NCI-H526 (cell line): ENCODE results near the gene PPP4R2.
"Not testable (repeated sequence)": the region's sequence is repeated elsewhere in the genome, so short reads cannot be mapped to it uniquely, and the experiment has no call there.

Experiments used
- DNase-seq, 2 experiments: peaks; one replicate each; lab custom pipeline; 2025; lab: John Stamatoyannopoulos, UW

Gene PPP4R2

DNA sequence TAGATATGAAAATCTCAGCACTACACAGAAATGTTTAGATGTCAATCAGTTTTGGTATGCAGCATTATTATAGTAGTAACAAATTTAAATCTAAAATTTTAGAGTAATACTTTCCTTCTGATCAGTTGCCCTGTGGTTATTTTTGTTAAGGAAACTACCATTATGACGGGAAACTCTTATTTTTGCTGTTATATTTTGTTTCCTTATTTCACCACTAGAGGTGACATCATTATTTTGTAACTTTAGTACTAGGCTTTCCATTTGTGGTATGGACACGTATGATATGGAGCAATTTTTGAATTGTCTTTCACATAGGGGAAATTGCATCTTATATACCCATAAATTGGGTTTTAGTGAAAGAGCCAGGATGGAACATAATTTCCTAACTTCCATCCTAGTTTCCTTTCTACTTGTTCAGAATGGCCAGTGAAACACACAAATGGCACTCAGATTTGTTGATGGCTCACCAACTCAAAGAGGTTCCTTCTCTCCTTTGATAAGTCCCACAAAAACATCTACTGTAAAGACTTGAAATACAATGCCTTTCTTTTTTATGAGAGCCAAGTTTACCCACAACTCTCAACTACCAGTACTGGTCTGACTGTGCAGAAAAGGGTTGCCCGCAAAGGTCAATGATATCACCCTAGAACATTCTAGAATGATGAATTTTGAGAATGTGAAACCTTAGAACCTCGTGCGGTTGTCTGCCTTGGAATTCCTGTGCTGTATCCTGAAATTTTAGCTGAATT lies 19.4 kb upstream of the PPP4R2 start:
- no peak for DNase-seq

DNA sequence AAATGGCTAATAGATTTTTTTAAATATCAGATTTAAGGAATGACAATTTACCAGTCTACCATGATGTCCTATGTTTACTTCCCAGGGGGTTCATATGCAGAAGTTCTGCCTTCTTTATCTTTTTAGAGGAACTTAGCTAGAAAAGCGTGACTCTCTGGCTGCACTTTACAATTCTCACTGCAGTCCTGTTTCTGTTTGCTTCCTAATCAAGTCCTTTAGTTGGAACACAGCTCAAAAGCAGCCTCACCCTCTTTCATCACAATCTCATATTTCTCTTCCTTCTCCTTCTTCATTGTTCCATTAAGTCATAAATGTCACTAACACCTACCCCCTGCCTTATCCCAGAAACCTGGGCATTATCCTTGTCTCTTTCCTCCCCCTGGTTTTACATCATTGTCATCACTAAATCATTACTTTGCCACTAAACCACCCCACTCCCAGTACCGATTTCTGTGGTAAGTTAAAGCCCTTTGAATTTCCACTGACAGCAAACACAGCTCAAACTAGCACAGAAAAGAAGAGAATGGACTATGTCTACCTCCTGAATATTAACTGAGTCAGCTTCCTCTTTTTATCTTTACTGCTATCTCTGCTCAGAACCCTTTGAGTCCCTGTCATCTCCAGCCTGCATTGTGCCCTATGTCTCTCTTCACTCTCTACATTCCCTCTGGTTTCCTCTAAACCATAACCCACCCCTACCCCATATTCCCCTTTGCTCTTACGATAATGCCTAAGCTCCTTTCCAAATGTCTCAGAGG lies 13.8 kb upstream of the PPP4R2 start:
- no peak for DNase-seq

DNA sequence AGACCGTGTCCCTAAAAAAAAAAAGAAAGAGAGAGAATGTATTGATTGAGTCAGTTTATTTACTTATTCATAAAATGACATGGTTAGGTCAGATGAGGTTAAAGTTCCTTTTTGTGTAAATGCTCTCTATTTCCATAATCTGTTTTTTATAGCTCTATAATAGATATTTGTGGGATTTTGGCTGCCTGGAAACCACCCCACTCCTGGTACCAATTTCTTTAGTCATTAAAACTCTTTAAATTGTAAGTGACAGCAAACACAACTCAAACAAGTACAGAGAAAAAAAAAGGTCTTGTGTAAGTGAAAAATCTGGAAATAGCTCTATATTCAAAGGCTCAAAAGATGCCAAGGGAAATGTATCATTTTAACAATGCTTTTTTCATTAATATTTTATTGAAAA lies 11.0 kb upstream of the PPP4R2 start:
- DNase-seq, result no peak

DNA sequence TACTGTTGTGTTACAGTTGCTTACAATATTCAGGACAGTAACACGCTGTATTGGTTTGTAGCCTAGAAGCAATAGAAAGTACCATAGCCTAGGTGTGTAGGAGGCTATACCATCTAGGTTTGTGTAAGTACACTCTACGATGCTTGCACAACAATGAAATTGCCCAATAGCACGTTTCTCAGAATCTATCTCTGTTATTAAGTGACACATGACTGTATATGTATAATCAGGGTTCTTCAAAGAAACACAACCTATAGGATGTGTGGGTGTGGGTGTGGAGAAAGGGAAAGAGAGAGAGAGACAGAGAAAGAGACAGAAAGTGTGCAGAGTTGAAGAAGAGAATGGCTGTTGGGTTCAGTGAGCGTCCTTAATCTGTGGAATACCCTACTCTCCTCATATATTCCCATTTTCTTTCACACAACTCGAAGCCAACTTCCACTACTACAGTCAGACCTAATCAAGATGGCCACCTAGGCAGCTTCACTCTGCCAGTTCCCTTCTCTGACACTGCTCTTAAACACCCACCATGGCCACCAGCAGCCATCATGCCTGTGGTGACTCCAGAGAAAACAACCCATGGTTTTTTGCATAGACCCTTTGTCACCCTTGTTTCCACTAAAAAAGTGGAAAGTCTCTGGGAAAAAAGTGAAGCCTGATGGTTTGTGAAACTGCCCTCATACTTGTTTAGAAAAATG lies 5.8 kb upstream of the PPP4R2 start:
- no peak for DNase-seq

DNA sequence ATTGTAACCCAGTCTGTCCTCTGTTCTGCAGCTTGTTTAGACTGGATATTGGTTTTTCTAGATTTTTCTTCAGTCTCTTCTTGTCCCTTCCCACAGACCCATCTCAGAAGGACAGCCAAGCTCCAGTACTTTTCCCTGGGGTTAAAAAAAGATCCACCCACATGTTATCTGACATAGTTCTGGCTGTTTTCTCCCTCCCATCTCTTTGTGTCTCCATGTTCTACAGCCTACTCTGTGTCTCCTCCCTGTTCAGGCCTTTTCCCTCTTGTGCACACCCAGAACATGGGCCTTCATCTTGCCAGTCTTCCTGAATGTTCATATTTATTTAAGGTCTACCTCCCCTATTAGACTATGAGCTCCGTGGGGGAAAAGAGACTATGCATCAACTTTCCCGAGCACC lies 5.1 kb upstream of the PPP4R2 start:
- no peak for DNase-seq

DNA sequence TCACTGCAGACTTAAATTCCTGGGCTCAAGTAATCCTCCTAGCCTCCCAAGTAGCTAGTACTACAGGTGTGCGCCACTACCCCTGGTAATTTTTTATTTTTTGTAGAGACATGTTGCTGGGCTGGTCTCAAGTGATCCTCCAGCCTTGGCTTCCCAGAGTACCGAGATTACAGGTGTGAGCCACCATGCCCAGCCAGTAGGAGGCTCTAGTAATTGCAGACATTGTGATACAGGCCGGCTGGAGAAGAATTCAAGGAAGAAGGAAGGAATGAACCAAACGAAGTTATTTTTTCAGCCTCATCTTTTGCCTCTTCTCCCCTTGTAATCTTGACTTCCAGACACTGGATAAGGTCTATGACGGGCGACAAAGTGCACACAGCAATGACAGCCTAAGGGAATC lies 3.2 kb upstream of the PPP4R2 start:
- DNase-seq, result no peak

DNA sequence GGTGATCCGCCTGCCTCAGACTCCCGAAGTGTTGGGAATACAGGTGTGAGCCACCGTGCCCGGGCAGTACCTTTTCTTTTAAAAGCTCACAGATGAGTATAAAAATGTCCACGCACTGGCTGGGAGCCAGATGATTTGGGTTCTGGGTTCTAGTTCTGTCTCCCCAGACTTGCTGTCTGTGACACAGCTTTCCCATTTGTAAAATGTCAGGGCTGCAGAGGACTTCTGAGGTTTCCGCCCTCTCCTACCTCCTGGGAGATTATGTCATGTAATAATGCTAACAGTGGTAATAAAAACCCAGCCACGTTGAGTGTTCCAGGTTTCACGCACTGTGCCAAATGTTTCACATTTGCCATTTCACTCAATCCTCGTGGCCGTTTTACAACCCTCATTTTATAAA lies 1.3 kb upstream of the PPP4R2 start:
- DNase-seq, result no peak

DNA sequence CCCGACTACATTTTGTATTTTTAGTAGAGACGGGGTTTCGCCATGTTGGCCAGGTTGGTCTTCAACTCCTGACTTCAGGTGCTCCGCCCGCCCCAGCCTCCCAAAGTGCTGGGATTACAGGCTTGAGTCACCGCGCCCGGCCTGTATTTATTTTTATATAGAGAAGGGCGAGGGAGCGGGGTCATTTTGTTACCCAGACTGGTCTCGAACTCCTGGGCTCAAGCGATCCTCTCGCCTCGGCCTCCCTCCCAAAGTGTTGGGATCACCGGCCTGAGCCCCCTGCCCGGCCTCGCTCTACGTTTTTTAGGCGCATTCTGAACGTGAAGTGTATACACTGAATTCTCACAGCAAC lies 514 bp upstream of the PPP4R2 start:
- no peak for DNase-seq

DNA sequence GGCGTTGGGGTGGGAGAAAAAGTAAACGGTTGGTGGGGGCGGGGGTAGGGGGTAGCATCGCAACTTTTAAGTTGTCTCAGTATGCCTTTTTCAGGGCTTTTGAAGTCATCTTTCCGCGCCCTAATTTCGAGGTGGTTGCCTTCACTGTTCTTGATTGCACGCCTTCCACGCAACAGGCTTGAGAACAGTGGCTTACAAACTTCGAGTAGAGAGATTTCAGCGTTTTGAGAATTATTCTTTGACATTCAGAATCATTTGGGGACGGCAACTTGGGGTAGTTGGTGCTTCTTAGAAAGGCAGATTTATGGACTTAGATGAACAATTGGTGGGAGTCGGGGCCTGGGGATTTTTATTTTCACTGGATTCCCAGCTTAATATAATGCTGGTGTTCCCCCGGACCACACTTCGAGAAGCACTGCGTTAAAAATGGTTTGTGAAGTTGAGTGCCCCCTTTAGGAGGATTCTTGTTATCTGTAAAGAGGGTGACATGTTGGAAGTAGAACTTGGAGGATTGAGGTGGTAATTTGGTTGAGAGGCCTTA lies 880 bp downstream of the PPP4R2 start:
- DNase-seq, result peak; percentile 14 to 56

DNA sequence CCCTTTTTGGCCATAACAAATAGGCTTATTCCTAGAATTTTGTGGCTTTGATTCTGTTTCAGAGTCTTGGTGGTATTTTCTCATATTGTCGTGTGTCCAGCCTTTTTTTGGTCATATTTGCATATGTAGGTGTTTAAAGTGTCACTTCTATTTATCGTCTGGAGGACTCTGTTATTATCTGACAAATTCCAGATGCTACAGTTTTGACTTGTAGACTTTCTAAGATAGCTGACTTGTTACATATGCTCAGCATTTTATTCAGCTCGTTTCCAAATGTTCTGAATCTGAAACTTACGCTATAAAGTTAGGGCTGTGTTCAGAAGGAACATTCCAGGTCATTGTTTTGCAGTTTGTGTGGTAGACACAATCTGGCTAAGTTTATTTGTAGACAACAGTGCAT lies 1.9 kb downstream of the PPP4R2 start:
- DNase-seq, result no peak

DNA sequence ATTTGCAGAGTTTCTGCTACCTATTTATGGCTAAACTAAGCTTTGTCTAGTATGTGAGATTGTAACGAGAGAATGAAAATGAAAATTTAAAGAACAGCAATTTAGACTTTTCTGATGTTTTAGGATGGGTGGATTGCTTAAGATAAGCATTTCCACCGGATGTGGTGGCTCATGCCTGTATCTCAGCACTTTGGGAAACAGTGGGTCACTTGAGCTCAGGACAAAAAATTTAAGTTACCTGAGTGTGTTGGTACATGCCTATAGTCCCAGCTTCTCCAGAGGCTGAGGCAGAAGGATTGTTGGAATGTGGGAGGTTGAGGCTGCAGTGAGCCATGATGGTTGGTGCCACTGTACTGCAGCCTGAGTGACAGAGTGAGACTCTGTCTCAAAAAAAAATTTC lies 3.3 kb downstream of the PPP4R2 start:
- no peak for DNase-seq

DNA sequence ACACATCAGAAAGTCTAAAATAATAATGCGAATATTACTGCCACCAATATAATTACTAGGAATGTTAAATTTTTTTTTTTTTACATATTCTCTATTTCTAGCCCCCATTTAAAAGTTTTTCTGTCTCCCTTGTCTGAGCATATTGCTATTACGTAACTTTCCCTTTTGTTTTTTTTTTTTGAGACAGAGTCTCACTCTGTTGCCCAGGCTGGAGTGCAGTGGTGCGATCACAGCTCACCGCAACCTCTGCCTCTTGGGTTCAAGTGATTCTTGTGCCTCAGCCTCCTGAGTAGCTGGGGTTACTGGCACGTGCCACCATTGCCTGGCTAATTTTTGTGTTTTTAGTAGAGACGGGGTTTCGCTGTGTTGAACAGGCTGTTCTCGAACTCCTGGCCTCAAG lies 6.4 kb downstream of the PPP4R2 start:
- not testable (repeated sequence) for DNase-seq

DNA sequence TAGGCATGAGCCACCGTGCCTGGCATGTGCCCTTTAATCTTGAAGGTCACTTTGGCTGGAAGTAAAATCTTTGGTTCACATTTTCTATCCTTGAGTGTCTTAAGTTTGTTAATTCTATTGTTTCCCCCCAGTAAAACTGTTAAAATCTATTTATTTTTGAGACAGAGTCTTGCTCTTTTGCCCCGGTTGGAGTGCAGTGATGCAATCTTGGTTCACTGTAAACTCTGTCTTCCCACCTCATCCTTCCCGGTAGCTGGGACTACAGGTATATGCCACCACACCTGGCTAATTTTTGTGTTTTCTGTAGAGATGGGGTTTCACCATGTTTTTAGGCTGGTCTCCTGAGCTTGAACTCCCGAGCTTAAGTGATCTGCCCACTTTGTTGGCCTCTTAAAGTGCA lies 7.7 kb downstream of the PPP4R2 start:
- DNase-seq, result no peak

DNA sequence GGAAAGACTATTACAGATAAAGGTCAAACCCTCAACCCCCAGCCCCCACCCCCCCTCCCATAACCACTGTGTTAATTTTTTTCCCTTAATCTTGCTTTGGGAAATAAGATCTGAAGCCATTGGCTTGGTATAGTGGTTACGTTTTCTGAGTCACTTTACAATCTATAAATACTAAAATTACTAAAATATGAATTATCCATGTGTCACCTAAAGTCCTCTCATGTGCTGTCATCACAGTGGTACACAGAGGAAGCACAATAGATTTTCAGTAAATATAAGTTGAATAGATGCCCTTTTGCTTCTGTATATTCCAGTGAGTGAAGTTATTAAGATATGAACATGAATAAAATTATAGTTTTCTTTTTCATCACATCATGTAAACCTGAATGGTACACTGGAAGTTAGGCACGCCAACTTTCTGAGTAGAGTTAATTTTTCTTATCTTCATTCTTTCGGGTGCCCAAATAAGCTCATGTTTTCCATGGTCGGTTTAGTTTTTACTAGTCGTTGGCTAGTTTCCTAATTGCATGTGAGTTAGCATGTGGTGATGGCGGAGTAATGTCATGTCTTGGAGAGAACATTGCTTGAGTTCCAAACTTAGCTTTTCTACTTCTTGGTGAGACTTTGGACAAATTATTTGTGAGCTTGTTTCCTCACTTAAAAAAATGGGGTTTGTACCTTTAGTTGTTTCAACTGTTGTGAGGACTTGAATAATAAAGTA lies 11.5 kb downstream of the PPP4R2 start:
- no peak for DNase-seq

DNA sequence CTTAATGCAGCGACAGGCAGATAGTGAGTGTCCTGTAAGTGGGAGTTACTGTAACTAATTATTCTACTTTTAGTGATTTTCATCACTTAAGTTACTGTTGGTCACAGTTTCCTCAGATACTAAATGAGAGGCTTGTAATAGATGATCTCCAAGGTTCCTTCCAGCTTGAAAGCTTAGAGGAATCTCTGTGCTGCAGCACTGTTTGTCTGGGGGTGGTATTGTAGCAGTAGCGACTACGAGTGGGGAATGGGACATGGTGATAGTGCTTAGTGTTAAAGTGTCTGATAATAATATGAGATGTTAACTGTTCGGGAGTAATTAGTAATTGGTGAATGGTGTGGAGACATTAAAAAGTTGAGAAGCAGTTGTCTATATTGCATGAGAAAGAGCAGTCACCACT lies 12.4 kb downstream of the PPP4R2 start:
- no peak for DNase-seq

DNA sequence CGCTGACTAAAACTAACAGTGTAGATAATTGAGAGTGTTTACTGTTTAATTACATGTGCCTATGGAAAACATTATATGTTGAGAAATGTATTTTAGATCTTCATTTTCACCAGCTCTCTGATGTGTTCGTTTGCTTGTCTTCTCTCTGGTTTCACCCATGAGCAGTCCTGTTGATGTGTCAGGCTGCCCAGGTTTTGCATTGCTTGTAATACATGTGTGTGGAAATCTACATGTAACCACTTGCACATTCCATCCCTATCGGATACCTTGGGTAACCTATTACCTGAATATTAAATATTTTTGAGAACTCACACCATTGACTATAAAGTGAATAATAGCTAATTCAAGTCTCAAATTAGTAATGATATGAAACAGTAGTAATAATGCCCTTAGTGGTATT lies 13.1 kb downstream of the PPP4R2 start:
- DNase-seq, result no peak

DNA sequence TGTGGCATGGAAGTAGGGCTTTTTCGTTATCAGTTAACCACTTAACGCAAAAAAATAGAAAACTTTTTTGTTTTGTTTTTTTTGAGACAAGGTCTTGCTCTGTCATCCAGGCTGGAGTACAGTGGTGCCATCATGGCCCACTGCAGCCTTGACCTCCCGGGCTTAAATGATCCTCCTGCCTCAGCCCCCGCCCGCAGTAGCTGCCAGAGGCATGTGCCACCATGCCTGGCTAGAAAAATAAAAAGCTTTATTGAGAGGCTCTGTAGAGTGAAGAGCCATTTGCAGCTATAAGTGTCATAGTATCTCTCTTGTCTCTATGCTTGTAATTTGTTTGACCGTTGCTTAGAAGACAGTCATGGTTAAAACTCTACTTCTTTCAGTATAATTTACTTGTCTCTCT lies 13.5 kb downstream of the PPP4R2 start:
- no peak for DNase-seq

DNA sequence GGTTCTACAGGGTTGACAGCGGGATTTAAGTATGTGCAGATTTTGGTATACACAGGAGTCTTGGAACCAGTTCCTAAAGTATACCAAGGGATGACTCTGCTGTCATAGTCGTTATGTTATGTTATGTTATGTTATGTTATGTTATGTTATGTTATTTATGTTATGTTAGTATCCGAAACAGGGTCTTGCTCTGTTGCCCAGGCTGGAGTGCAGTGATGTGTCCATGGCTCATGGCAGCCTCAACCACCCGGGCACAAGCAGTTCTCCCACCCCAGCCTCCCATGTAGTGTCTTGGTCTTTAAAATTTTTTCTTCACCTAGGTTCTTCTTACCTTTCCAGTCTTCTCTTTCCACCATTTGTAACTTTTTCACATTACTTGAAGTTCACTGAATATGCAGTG lies 21.7 kb downstream of the PPP4R2 start:
- no peak for DNase-seq

DNA sequence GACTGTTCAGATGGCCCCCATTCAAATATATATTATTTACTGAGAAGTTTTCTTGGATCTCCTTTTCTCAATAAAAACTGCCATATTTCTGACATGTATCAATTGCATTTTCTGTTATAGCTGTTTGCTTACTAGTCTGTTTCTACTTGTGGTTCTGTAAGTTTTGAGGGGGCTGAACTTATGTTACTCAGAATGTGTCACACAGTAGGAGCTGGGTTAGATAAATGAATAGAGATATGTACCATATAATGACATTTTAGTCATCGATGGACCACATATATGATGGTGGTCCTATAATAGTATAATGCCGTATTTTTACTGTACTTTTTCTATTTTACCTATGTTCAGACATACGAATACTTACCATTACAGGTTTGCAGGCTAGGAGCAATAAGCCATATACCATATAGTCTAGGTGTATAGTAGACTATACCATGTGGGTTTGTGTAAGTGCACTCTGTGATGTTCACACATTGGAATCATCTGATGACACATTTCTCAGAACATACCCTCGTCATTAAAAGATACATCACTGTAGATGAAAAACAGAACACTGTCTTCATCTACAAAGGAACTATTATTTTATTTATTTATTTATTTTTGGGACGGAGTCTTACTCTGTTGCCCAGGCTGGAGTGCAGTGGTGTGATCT lies 22.3 kb downstream of the PPP4R2 start:
- no peak for DNase-seq

DNA sequence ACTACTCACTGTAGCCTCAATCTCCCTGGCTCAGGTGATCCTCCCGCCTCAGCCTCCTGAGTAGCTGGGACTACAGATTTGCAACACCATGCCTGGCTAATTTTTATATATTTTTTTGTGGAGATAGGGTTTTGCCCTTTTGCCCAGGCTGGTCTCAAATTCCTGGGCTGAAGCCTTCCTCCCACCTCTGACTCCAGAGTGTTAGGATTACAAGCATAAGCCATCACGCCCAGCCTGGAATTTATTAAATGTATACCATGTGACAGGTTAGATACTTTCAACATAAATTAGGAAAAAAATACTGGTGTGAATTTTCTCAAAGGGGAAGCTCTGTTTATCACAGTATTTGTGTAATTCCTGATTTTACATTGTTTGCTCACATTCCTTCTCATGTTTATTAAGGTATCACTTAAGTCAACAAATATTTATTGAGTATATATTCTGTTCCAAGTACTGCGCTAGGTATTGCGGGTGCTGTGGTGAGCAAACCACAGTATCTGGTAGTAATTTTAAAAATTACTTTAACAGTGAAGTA lies 24.8 kb downstream of the PPP4R2 start:
- no peak for DNase-seq

DNA sequence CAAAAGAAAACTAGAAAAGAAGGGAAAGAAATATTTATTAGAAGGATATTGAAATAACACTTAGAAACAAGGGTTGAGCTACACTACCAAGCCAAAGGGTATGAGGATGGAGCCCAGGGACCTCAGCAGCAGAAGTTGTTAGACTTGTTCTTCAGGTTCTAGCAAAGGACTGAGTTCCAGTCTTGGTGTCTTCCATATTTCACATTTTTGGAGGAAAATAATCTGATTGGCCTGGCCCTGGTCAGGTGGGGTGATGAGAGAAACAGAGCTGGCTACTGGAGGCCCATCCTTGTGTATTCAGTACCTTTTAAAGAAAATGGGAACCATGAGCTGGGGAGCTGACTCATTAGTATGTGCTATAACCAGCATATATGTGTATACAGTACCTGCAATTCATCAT lies 28.2 kb downstream of the PPP4R2 start:
- peak in 1 of 2 experiments; percentile 1 for DNase-seq
